ENCODE results near the gene SLC3A2. TPM values are rescaled to one million over a fixed set of nuclear protein-coding genes. Genes with fewer than 3 reads are reported as not detected.

SLC3A2 gene
- total and polyA plus RNA-seq, 2 of the 13 experiments (the other 11 are each of a cell fraction or from before 2014, with no cell fraction given) = 213 to 226 TPM

GRCh38 chr11:62880803-62881578, at the start of gene SLC3A2 (continued):
- peak; percentile 37; the same call in 1 of the 2 replicates for TF ChIP-seq HNF4G (IDR thresholded peaks at IDR 0.05; ENCODE audit: borderline replicate concordance, low read depth, low read length)
- TF ChIP-seq HNF4G (CRISPR knock-in tag; IDR thresholded peaks at IDR 0.05; ENCODE audit: borderline replicate concordance, low read depth) = 0 out of 2 replicates have a peak, but pooled peaks have one; percentile 8
- 0 out of 2 replicates have a peak, but pooled peaks have one; percentile 61 for TF ChIP-seq TOPORS (CRISPR knock-in tag; IDR thresholded peaks at IDR 0.05)
- TF ChIP-seq MEF2D (CRISPR knock-in tag; IDR thresholded peaks at IDR 0.05) = peak; percentile 69; the same call in 1 of the 2 replicates
- peak; percentile 74; the same call in 1 of the 2 replicates for TF ChIP-seq ZNF780A (CRISPR knock-in tag; IDR thresholded peaks at IDR 0.05)
- TF ChIP-seq MAX (IDR thresholded peaks at IDR 0.05) = peak; percentile 80; the same call in 1 of the 2 replicates
- TF ChIP-seq DMAP1 (CRISPR knock-in tag; IDR thresholded peaks at IDR 0.05) = peak; percentile 92
- peak; percentile 28; the same call in 1 of the 2 replicates for TF ChIP-seq HMGXB3 (CRISPR knock-in tag; IDR thresholded peaks at IDR 0.05; ENCODE audit: borderline replicate concordance)
- peak; percentile 86; the same call in 1 of the 2 replicates for TF ChIP-seq KAT7 (CRISPR knock-in tag; IDR thresholded peaks at IDR 0.05; ENCODE audit: borderline replicate concordance)
- peak; percentile 76; the same call in 1 of the 2 replicates for TF ChIP-seq ZNF839 (CRISPR knock-in tag; IDR thresholded peaks at IDR 0.05; ENCODE audit: borderline replicate concordance)
- TF ChIP-seq POGZ (CRISPR knock-in tag; IDR thresholded peaks at IDR 0.05) = no peak; the same call in 1 of the 2 replicates
- TF ChIP-seq ZMYM3 (CRISPR knock-in tag; IDR thresholded peaks at IDR 0.05) = peak; percentile 38; the same call in 1 of the 2 replicates
- peak; percentile 84 for TF ChIP-seq RAD21 (CRISPR knock-in tag; IDR thresholded peaks at IDR 0.05)
- TF ChIP-seq ZNF280D (CRISPR knock-in tag; IDR thresholded peaks at IDR 0.05) = peak; percentile 66; the same call in 1 of the 2 replicates
- TF ChIP-seq HOXD1 (CRISPR knock-in tag; IDR thresholded peaks at IDR 0.05) = peak; percentile 45; the same call in 1 of the 2 replicates
- TF ChIP-seq ZNF816 (CRISPR knock-in tag; IDR thresholded peaks at IDR 0.05; ENCODE audit: borderline replicate concordance) = no peak
- peak; percentile 86; the same call in 1 of the 2 replicates for TF ChIP-seq ZNF383 (CRISPR knock-in tag; IDR thresholded peaks at IDR 0.05; ENCODE audit: borderline replicate concordance)
- peak; percentile 48 for TF ChIP-seq ISL2 (CRISPR knock-in tag; IDR thresholded peaks at IDR 0.05)
- TF ChIP-seq IKZF1 (IDR thresholded peaks at IDR 0.05) = no peak
- TF ChIP-seq ZNF737 (CRISPR knock-in tag; IDR thresholded peaks at IDR 0.05; ENCODE audit: borderline replicate concordance) = peak; percentile 90; the same call in 1 of the 2 replicates
- TF ChIP-seq ZNF513 (CRISPR knock-in tag; conservative IDR thresholded peaks at IDR 0.05) = no peak
